NCI-H1092 treated with DMSO at 0.1 percent for 48 hours (cell line): ENCODE data around the gene TBC1D22A.
"Not testable (repeated sequence)": the region's sequence is repeated elsewhere in the genome, so short reads cannot be mapped to it uniquely, and the experiment has no call there.

Experiments
- DNase-seq: peaks from one replicate; lab custom pipeline; 2025; lab: John Stamatoyannopoulos, UW

Gene TBC1D22A

DNA sequence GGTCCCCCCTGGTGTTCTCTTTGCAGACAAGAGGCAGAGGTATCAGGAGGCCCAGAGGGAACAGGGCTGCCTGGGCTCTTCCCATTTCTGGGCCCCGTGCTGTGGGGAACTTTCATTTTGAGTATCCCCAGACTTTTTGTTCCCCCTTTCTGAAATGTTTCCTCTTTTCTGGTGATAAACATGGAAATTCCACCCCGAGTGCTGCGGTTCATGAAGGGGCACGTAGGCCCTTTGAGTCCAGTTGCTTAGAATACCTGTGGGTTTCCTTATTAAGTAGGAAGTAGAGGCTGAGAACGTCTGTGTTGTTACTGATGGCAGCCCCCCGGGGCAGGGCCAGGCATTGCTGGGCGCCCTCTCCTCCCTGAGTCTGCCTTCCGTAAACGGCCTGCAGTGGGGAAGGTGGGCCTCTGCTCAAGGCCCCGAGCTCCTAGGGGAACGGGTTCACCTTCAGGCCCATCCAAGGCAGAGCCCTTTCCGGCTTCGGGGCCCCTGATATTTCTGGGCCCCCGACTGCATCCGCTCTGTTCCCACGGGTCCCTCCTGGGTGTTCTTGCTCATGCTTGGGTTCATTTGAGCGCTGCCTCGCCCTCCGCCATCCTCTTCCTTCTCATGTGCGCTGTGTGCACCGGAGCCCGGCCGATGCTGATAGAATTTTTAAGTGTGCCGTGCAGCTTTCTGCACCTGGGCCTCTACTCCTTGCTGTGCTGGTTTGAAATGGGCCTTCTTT is 12.0 kb downstream of the TBC1D22A start:
- DNase-seq, result no peak

GRCh38 chr22:46774980-46775849 is 12.8 kb downstream of the TBC1D22A start:
- DNase-seq, result peak; percentile 8

DNA sequence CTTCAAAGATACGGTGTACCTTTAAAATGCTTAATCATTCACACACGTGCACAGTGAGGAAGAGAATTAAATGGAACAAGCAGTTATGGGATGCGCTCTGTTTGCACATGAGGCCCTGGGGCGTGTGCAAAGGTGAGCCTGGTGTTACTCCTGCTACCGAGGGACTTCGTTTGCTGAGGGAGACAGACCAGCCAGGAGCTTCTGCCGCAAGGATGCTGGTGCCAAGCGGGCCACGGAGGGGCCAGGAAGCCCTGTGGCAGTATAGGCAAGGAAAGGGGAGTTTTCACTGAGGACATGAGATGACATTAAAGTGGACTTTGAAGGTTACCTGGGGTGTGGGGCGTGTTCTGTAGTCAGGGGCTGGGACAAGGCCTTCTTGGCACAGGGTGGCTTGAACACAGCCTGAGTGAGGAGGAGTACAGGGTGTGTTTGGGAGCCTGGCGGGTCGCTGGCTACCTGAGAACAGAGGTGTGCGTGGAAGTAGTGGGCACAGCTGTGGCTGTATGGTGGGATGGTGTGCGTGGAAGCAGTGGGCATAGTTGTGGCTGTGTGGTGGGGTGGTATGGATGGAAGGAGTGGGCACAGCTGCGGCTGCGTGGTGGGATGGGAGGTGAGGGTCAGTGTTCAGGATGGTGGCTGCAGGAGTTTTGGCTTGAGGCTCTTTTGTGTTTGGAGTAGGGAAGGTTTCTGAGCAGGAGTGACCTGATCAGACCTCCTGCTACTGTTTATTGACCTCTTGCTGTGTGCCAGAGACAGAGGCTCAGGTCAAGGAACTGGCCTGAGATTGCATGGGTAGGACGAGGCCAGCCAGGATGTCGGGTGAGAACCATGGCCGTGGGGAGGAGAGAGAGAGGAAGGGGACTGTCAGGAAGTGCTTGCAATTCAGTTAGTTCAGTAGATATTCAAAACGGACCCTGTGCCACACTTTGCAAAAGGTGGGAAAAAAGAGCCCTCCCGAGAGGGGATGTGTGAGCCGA is 13.7 kb downstream of the TBC1D22A start:
- DNase-seq, result no peak

DNA sequence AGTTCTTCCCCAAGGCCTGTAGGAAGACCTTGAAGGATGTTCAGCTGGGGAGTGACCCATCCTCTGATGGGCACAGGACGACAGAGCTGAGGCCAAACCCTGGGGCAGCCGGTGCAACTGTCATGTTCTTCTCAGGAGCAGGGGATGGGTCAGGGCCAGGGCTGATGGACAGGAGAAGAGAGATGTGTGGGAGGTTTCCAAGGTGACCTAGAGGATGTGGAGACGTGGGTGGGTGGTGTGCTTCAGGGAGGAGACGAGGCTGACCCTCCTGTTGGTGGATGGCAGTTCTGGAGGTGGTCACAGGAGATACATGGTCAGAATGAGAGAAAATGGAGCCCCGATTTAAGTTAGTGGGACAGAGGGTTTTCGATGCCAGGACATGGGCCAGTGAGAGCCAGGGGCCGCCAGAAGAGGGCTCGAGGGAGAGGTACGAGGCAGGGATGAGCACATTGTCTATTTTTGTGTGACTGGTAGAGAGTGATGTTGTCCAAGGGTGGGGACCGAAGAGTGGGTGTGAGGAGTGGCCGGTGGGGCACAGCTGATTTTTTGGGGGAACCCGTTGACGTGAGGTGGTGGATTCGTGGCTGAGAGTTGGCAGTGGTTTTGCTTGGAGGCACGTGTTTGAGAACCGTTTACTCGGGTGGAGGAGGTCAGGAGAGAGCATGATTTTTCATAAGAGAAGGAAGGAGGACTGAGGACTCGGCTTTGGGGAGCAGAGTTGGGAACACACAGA is 14.6 kb downstream of the TBC1D22A start:
- DNase-seq, result no peak

GRCh38 chr22:46777609-46777970 is 15.1 kb downstream of the TBC1D22A start:
- DNase-seq, result no peak

DNA sequence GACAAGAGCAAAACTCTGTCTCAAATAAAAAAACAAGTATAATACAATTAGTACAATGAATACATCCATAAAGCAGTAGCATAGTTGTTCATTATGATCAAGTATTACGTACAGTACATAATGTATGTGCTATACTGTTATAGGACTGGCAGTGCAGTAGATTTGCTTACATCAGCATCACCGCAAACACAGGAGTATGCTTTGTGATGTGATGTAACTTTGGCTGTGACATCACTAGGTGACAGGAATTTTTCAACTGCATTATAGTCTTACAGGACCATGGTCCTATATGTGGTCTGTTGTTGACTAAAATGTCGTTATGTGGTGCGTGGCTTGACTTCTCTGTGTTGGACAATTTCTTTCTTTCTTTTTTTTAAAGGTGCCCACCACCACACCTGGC is 16.6 kb downstream of the TBC1D22A start:
- DNase-seq, result no peak

DNA sequence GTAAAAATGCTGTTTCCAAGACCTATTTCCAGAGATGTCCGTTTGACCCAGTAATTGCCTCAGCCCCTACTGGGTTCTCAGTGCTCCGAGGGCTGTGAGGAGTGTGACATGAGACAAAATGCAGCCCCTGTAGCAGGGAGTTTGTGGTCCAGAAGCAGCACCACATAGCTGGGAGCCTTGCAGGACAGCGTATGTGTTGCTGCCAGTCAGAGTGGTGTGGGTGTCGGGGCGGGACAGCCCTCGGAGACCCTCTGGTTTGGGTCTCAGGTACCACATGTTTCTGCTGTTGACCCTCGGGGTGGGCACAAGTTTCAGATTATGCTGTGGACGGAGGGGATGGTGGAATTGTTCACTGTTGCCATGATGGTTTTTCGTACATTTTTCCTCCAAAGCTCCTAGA is 17.2 kb downstream of the TBC1D22A start:
- no peak for DNase-seq

- DNase-seq, result no peak
Observed at GRCh38 chr22:46780453-46780852, 18.0 kb downstream of the TBC1D22A start.

GRCh38 chr22:46781291-46781690 is 18.8 kb downstream of the TBC1D22A start:
- DNase-seq, result no peak

DNA sequence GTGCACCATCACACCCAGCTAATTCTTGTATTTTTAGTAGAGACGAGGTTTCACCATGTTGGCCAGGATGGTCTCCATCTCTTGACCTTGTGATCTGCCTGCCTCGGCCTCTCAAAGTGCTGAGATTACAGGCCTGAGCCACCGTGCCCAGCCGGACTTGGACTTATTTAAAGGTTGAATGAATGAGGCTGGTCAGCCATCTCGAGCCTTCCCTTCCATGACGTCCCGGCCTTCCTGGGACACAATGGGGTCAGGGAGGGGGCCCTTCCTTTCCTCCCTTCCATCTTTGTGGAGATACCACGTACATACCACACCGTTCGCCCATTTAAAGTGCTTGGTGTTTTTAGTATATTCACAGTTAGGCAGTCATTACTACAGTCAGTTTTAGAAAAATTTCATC is 19.8 kb downstream of the TBC1D22A start:
- not testable (repeated sequence) for DNase-seq

GRCh38 chr22:46783721-46784120 is 21.3 kb downstream of the TBC1D22A start:
- no peak for DNase-seq

- DNase-seq, result no peak
Observed at GRCh38 chr22:46788441-46789172, 26.2 kb downstream of the TBC1D22A start.

- DNase-seq, result no peak
Observed at GRCh38 chr22:46789992-46790391, 27.5 kb downstream of the TBC1D22A start.

- DNase-seq, result no peak
Observed at GRCh38 chr22:46791201-46791731, 28.8 kb downstream of the TBC1D22A start.

GRCh38 chr22:46792061-46792796 is 29.8 kb downstream of the TBC1D22A start:
- no peak for DNase-seq

- no peak for DNase-seq
Observed at GRCh38 chr22:46792841-46793261, 30.4 kb downstream of the TBC1D22A start.

DNA sequence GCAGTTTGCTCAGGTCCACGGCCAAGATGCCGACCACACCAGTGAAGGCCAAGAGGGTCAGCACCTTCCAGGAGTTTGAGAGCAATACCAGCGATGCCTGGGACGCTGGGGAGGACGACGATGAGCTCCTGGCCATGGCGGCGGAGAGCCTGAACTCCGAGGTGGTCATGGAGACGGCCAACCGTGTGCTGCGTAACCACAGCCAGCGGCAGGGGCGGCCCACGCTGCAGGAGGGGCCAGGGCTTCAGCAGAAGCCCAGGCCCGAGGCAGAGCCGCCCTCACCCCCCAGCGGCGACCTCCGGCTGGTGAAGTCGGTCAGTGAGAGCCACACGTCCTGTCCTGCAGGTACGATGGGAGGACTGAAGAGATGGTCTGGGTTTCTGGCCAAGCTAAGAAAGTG is 31.0 kb downstream of the TBC1D22A start:
- no peak for DNase-seq

DNA sequence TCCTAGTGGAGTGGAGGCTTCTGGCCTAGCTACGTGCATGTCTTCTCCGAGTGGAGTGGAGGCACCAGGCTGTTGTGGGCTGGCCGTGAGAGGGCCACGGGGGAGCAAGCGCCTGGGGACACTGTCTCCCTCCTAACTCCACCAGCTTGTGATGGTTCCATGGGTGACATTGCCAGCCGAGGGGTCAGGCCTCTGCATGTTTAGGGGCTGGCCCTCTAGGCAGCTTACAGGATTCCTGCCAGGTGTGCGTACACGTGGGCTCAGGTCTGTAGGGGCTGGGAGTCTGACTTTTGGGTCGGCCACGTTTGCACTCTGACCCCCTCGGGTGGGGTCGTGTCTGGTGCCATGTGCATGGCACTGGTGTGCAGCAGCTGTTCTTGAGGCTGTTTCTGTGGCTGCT is 31.6 kb downstream of the TBC1D22A start:
- no peak for DNase-seq

DNA sequence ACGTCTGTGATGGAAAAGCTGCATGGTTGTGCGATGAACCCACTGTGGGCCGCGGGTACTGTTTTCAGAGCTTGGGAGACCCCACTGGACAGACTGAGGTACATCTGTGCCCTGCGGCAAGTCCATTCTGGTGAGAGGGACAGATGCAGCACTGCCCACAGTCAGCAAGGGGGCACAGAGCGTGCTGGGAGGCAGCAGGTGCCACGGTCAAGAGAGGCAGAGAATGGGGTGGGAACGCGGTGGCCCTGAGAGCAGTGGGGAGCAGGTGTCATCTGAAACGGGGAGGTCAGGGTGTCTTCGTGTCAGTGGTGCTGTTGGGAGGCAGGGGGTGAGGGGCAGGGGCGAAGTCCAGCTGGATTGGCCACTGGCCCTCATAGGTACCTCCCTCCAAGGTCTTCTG is 32.0 kb downstream of the TBC1D22A start:
- no peak for DNase-seq

DNA sequence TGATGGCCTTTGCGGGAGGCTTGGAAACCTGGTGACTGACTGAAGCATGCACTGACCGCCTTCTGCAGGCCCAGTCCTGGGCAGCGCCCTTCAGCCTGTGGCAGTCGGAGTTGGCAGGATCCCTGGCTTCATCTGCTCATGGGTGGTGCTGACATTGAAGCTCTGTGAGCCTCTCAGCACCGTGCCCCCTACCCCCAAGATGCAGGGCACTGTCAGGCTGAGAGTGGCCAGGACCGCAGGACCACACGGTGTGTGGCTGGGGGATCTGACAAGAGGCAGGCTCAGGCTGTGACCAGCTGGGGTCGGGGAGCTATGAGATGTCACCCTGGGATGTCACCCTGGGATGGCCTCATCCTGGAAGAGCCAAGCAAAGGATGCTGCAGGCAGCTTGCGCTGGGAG is 32.7 kb downstream of the TBC1D22A start:
- DNase-seq, result no peak
